Endothelial cell (in vitro differentiated cells): ENCODE results near the gene TRPM7. TPM values are rescaled to one million over a fixed set of nuclear protein-coding genes. Genes with fewer than 3 reads are reported as not detected.
"Not testable (repeated sequence)": the region's sequence is repeated elsewhere in the genome, so short reads cannot be mapped to it uniquely, and the experiment has no call there.

Experiments used
- DNase-seq: peaks from one replicate; pipeline ENCODE4 v3.0.0; 2021; ENCODE audit warnings: low spot score
- H3K27ac Mint-ChIP-seq: one replicate; pipeline ENCODE4 v1.8.0; 2021; ENCODE audit warnings: mixed read lengths, inconsistent platforms; ENCODE audit not compliant: unreplicated experiment
- H3K27me3 Mint-ChIP-seq: one replicate; pipeline ENCODE4 v1.8.0; 2021; ENCODE audit warnings: mild to moderate bottlenecking, moderate library complexity, mixed read lengths, inconsistent platforms; ENCODE audit not compliant: unreplicated experiment
- H3K36me3 Mint-ChIP-seq: one replicate; pipeline ENCODE4 v1.8.0; 2021; ENCODE audit warnings: mild to moderate bottlenecking, low read depth, mixed read lengths, inconsistent platforms; ENCODE audit not compliant: unreplicated experiment
- H3K4me1 Mint-ChIP-seq: one replicate; pipeline ENCODE4 v1.8.0; 2021; ENCODE audit warnings: mild to moderate bottlenecking, mixed read lengths, inconsistent platforms; ENCODE audit not compliant: unreplicated experiment
- H3K4me3 Mint-ChIP-seq: one replicate; pipeline ENCODE4 v1.8.0; 2021; ENCODE audit warnings: mild to moderate bottlenecking, mixed read lengths, inconsistent platforms; ENCODE audit not compliant: unreplicated experiment
- H3K9me3 Mint-ChIP-seq: one replicate; pipeline ENCODE4 v1.8.0; 2021; ENCODE audit warnings: mixed read lengths, inconsistent platforms; ENCODE audit not compliant: unreplicated experiment
- CTCF ChIP-seq: fragments of 200-600 bp; sonication (generic); IDR thresholded peaks from one replicate; pipeline ENCODE4 v1.5.0; 2021; ENCODE audit warnings: antibody characterized with exemption; ENCODE audit not compliant: unreplicated experiment
- total RNA-seq: library from RNA; stranded (reverse); fragmentation: NEBNext Ultra II Directional; extraction: Animal tissue kit (Norgen Biotek cat#: 25700); gene quantifications from one replicate; pipeline ENCODE4 v1.2.1, GENCODE V29; 2021; ENCODE audit not compliant: unreplicated experiment

TRPM7 gene
- total RNA-seq, 1 donor from 2014 or later = 22.6 TPM

- H3K4me1 Mint-ChIP-seq = peaks cover 7% of the 10 kb centered on the region
- DNase-seq = no peak
- H3K36me3 Mint-ChIP-seq = peaks cover 5% of the 10 kb centered on the region
- no peak for TF ChIP-seq CTCF
- H3K27me3 Mint-ChIP-seq = no peaks in the 10 kb centered on the region
- H3K9me3 Mint-ChIP-seq = no peaks in the 10 kb centered on the region
- no peak overlapping the region for H3K4me3 Mint-ChIP-seq
- no peak overlapping the region for H3K27ac Mint-ChIP-seq
Observed at GRCh38 chr15:50710585-50710984, 24.0 kb upstream of the TRPM7 start.

GRCh38 chr15:50707878-50708427 lies 21.4 kb upstream of the TRPM7 start:
- Mint-ChIP-seq H3K36me3 (peaks cover 5% of the 10 kb centered on the region), H3K4me1 (peaks cover 6% of the 10 kb centered on the region), H3K9me3 (no peaks in the 10 kb centered on the region), H3K27ac (no peak overlapping the region), H3K27me3 (no peaks in the 10 kb centered on the region), H3K4me3 (no peak overlapping the region)
- no peak for DNase-seq
- TF ChIP-seq CTCF = no peak

GRCh38 chr15:50702762-50703334 lies 16.3 kb upstream of the TRPM7 start:
- no peaks in the 10 kb centered on the region for H3K4me1 Mint-ChIP-seq
- no peaks in the 10 kb centered on the region for H3K9me3 Mint-ChIP-seq
- no peak overlapping the region for H3K4me3 Mint-ChIP-seq
- H3K27ac Mint-ChIP-seq = no peak overlapping the region
- DNase-seq = no peak
- no peak for TF ChIP-seq CTCF
- no peaks in the 10 kb centered on the region for H3K27me3 Mint-ChIP-seq
- H3K36me3 Mint-ChIP-seq = peaks cover 8% of the 10 kb centered on the region

- Mint-ChIP-seq H3K4me1 (no peaks in the 10 kb centered on the region), H3K9me3 (no peaks in the 10 kb centered on the region), H3K27me3 (no peaks in the 10 kb centered on the region), H3K4me3 (no peak overlapping the region), H3K36me3 (peaks cover 4% of the 10 kb centered on the region), H3K27ac (no peak overlapping the region)
- DNase-seq = no peak
- TF ChIP-seq CTCF = no peak
Observed at GRCh38 chr15:50698101-50698500, 11.5 kb upstream of the TRPM7 start.

- H3K4me1 Mint-ChIP-seq = no peaks in the 10 kb centered on the region
- H3K27me3 Mint-ChIP-seq = no peaks in the 10 kb centered on the region
- H3K36me3 Mint-ChIP-seq = peaks cover 4% of the 10 kb centered on the region
- no peak overlapping the region for H3K4me3 Mint-ChIP-seq
- no peak for DNase-seq
- no peak for TF ChIP-seq CTCF
- H3K27ac Mint-ChIP-seq = no peak overlapping the region
- H3K9me3 Mint-ChIP-seq = no peaks in the 10 kb centered on the region
Observed at GRCh38 chr15:50697109-50697797, 10.7 kb upstream of the TRPM7 start.

GRCh38 chr15:50694634-50695165 lies 8.1 kb upstream of the TRPM7 start:
- H3K27me3 Mint-ChIP-seq, H3K4me1 Mint-ChIP-seq, H3K4me3 Mint-ChIP-seq, H3K36me3 Mint-ChIP-seq, DNase-seq, H3K9me3 Mint-ChIP-seq, H3K27ac Mint-ChIP-seq: not testable (repeated sequence)
